Measurements from ENCODE around the gene CSNK1A1. TPM values are rescaled to one million over a fixed set of nuclear protein-coding genes. Genes with fewer than 3 reads are reported as not detected.
A peak's percentile ranks its signal among the peaks of the same experiment; 100 is the strongest.

The CSNK1A1 gene
- polyA plus RNA-seq, 1 of the 3 experiments (the other 2 are of a cell fraction) = 70.7 TPM

DNA sequence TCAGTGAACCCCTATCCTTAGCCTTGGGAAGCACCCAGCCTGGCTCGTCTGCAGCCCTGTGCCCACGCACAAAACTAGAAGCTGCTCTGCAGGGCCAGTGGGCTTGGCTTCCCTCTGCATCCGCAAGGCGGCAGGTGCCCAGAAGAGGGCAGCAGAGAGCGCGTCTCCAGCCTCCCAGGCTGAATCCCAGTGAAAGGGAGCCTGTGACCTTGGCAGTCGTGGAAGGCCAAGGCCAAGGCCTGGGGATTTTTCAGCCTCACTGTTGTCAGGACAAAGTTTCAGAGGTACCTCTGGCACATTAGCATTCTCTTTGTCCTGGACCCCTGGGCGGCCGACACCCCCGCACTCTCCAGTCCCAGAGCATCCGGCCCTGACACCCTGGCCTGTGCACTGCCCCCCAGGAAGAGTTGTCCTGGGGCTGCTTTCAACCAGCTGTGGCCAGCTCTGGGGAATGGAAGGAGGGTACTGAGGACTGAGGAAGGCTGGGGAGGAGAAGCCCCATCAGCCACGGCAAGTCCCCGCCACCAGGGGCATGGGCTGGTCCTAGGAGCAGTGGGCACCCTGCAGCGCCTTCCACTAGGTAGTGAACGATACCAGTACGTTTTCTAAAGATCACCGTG lies 108.6 kb downstream of the CSNK1A1 start:
- H3K27me3 ChIP-seq (ENCODE audit: insufficient read depth) = no peaks in the 10 kb centered on the region
- no peaks in the 10 kb centered on the region for H3K36me3 ChIP-seq (replicated peaks in 1 of 2; ENCODE audit: control insufficient read depth in 1 of 2, insufficient read depth in 2 of 2, low read length in 1 of 2)
- peaks cover 25% of the 10 kb centered on the region for H3F3A ChIP-seq (replicated peaks; ENCODE audit: insufficient read depth)
- 59% methylated on average over 14 of the region's 17 CpGs for WGBS (ENCODE audit: low lambda C conversion rate)
- H3K4me2 ChIP-seq = no peak overlapping the region
- H2AFZ ChIP-seq (ENCODE audit: low read depth) = peak overlapping the region; percentile 80
- no peak overlapping the region; a peak in 1 of 4 replicates for H3K4me3 ChIP-seq (ENCODE audit: low read depth in 2 of 2, low read length in 1 of 2)
- TF ChIP-seq MXI1 (IDR thresholded peaks at IDR 0.05; ENCODE audit: low read depth, low read length) = no peak
- TF ChIP-seq POLR2AphosphoS5 (IDR thresholded peaks at IDR 0.05; ENCODE audit: low read depth, low read length) = no peak
- TF ChIP-seq, protein P1, sequence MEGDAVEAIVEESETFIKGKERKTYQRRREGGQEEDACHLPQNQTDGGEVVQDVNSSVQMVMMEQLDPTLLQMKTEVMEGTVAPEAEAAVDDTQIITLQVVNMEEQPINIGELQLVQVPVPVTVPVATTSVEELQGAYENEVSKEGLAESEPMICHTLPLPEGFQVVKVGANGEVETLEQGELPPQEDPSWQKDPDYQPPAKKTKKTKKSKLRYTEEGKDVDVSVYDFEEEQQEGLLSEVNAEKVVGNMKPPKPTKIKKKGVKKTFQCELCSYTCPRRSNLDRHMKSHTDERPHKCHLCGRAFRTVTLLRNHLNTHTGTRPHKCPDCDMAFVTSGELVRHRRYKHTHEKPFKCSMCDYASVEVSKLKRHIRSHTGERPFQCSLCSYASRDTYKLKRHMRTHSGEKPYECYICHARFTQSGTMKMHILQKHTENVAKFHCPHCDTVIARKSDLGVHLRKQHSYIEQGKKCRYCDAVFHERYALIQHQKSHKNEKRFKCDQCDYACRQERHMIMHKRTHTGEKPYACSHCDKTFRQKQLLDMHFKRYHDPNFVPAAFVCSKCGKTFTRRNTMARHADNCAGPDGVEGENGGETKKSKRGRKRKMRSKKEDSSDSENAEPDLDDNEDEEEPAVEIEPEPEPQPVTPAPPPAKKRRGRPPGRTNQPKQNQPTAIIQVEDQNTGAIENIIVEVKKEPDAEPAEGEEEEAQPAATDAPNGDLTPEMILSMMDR (IDR thresholded peaks at IDR 0.05) = peak; percentile 93
- TF ChIP-seq RAD21 (IDR thresholded peaks at IDR 0.05; ENCODE audit: low read length) = peak; percentile 88
- no peak for TF ChIP-seq FOXM1 (IDR thresholded peaks at IDR 0.05; ENCODE audit: low read depth)
- peak; percentile 61; the same call in 1 of the 2 replicates for TF ChIP-seq TAF1 (IDR thresholded peaks at IDR 0.05; ENCODE audit: borderline replicate concordance, low read depth, low read length)
- TF ChIP-seq SMC3 (IDR thresholded peaks at IDR 0.05; ENCODE audit: low read depth, low read length) = peak; percentile 98
- TF ChIP-seq CHD2 (IDR thresholded peaks at IDR 0.05; ENCODE audit: low read length, partially characterized antibody) = peak; percentile 42
- TF ChIP-seq, protein P2, sequence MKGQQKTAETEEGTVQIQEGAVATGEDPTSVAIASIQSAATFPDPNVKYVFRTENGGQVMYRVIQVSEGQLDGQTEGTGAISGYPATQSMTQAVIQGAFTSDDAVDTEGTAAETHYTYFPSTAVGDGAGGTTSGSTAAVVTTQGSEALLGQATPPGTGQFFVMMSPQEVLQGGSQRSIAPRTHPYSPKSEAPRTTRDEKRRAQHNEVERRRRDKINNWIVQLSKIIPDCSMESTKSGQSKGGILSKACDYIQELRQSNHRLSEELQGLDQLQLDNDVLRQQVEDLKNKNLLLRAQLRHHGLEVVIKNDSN (IDR thresholded peaks at IDR 0.05; ENCODE audit: borderline replicate concordance, low read depth) = no peak
- 0 out of 2 replicates have a peak, but pooled peaks have one; percentile 17 for TF ChIP-seq TCF12 (IDR thresholded peaks at IDR 0.05)
- H3K4me1 ChIP-seq (ENCODE audit: control insufficient read depth in 1 of 2, insufficient read depth in 2 of 2, low read depth in 1 of 2, low read length in 1 of 2) = peaks cover 4 to 19% of the 10 kb centered on the region in 2 experiments; a peak in 2 of 4 replicates
- H3K79me2 ChIP-seq (ENCODE audit: insufficient read depth) = no peaks in the 10 kb centered on the region
- POLR2A ChIA-PET = interaction anchor here (0.9 to 1.7 kb wide), 2 partner anchors 20 to 108 kb away, joined by 3 read pairs; partner anchors contain the start of gene CSNK1A1
- H3K27ac ChIP-seq (ENCODE audit: low read depth in 2 of 2, low read length in 1 of 2) = peak overlapping the region; percentile 51 to 70; a peak in 3 of 4 replicates
- no peaks in the 10 kb centered on the region for H3K9me2 ChIP-seq
- H3K9ac ChIP-seq = peak overlapping the region; percentile 42
- H3K9me3 ChIP-seq = no peaks in the 10 kb centered on the region
- CTCF ChIA-PET = interaction anchor here (0.5 to 52.5 kb wide), 45 partner anchors 9 to 380 kb away, joined by 3 to 1751 read pairs (median 6); partner anchors contain the start of genes ARHGEF37, CSNK1A1, IL17B and PCYOX1L
- peak; percentile 91 for DNase-seq
- H4K20me1 ChIP-seq (ENCODE audit: insufficient read depth) = no peaks in the 10 kb centered on the region

Other genes starting within 250 kb of the CSNK1A1 start
- gene GRPEL2, start 205.9 kb downstream of the CSNK1A1 start, polyA plus RNA-seq (2012; rRNA removed) = 4.6 and 6.0 TPM in 2 replicates
- gene PCYOX1L, start 193.4 kb downstream of the CSNK1A1 start, polyA plus RNA-seq (2012; rRNA removed) = 17.4 and 17.5 TPM in 2 replicates
- gene IL17B, start 172.1 kb downstream of the CSNK1A1 start, polyA plus RNA-seq (2012; rRNA removed) = 0.16 TPM in 1 of 2 replicates, not detected in the other
- 0.94 and 1.3 TPM in 2 replicates for gene ARHGEF37, start 30.1 kb upstream of the CSNK1A1 start, polyA plus RNA-seq (2012; rRNA removed)
- gene PPARGC1B, start 178.9 kb upstream of the CSNK1A1 start, polyA plus RNA-seq (2012; rRNA removed) = 0.21 and 0.25 TPM in 2 replicates

Measured in SK-N-SH (cell line).